Hematopoietic multipotent progenitor cell treated with erythropoietin and hydrocortisone succinate and interleukin-3 and kit ligand, for 4 days (in vitro differentiated cells): Measurements from ENCODE around the gene PXN.

ENCODE experiments used
- DNase-seq: peaks from one replicate; pipeline ENCODE4 v3.0.0-alpha.2; 2015

PXN gene

DNA sequence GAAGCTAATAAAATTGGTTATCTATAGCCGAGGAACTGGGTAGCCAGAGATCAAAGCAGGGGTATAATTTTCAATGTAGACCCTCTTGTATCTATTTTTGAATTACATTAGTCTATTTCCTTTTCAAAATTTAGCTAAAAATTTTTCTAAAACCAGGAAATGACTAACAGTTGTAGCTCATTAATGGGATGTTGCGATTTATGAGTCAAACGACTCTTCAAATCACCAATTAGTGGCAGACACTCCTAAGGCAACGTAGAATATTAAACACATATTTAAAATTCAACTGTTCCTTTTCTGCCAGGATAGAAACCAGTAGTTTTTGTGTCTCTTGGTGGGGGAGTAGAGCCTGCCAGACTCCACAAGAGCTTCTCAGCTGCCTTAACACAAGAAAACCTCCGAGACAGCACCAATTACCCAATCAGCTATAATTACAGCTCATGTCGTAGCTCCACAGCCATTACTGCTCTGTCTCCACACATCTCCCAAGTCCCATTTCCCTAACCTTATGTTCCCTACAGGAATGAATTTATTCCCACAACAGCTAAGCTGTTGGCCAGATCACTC, 97.9 kb downstream of the PXN start:
- DNase-seq, result no peak

DNA sequence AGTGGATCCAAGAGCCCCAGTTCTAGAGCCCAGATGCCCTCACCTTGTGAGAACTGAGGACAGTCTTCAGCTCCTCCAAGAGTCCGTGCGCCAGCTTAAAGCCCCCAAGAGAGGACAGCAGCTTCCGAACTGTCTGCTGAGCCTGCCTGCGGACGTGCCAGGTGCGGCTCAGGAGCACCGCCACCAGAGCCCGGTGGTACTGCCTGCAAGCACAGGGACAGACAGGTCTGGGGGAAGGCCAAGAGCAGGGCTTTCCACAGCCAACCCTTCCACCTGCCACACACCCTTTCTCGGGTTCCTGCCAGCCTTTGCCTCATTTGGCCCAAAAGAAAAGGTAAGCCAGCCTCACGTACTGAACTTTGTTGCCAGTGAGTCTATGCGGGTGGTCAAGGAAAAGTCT, 101.2 kb downstream of the PXN start:
- DNase-seq, result no peak

DNA sequence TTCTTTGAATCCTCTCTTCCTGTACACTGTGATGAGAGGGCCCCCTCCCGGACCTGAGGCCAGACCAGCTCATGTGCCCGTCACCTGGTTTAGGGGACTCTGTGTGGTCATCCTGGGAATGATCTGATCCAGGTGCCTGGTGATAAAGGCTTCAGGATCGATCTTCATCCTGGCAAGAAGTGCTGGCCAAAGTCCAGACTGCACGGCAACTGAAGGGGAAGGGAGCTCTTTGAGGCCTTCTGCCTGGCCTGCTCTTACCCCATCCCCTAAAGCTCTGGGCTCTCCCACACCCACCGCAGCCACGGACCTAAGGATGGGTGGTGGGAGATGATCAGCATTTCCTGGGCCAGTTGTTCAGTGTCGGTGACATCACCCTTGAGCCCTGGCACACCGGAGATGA, 102.8 kb downstream of the PXN start:
- no peak for DNase-seq

DNA sequence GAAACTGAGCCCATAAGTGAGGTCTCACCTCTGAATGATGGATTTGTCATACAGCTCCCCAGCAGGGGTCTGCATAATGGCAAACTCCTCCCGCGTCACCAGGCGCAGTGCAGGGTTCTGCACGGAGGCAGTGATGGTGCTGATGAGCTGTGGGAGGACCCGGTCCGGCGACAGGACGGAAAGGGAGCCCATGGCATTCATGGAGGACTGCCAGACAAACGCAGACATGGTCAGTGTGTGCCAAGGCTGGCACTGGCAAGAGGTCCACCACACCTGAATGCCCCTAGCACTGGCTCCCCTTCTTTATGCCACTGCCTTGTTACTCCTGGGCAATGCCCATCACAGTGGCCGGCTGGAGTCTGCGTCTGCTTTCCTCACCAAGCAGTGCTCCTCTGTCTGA, 103.7 kb downstream of the PXN start:
- DNase-seq, result no peak
